ENCODE data around the gene CPNE6. TPM values are rescaled to one million over a fixed set of nuclear protein-coding genes. Genes with fewer than 3 reads are reported as not detected.
A peak's percentile ranks its signal among the peaks of the same experiment; 100 is the strongest.

The CPNE6 gene
- total RNA-seq, 2 donors from 2014 or later: 1.3 to 2.4 TPM

- Histone ChIP-seq H3K27ac (no peak overlapping the region), H3K27me3 (replicated peaks; ENCODE audit: insufficient read depth) (no peaks in the 10 kb centered on the region), H3K9me3 (no peaks in the 10 kb centered on the region), H3K4me1 (ENCODE audit: control insufficient read depth in 1 of 2, low read depth in 2 of 2) (peaks cover 0 to 26% of the 10 kb centered on the region in 2 donors), H3K36me3 (no peaks in the 10 kb centered on the region), H3K4me3 (no peak overlapping the region)
- no peak for ATAC-seq (ENCODE audit: insufficient number of reproducible peaks, low FRiP score, low read depth)
- no peak for TF ChIP-seq CTCF (IDR thresholded peaks at IDR 0.05)
- no peak for DNase-seq (ENCODE audit: low spot score)
Observed at GRCh38 chr14:24077086-24077485, 5.7 kb downstream of the CPNE6 start.

GRCh38 chr14:24078146-24078545 is 6.8 kb downstream of the CPNE6 start:
- ATAC-seq (ENCODE audit: insufficient number of reproducible peaks, low FRiP score, low read depth): no peak
- TF ChIP-seq CTCF (IDR thresholded peaks at IDR 0.05): no peak
- Histone ChIP-seq H3K9me3 (no peaks in the 10 kb centered on the region), H3K27ac (no peak overlapping the region), H3K36me3 (no peaks in the 10 kb centered on the region), H3K4me3 (no peak overlapping the region), H3K27me3 (replicated peaks; ENCODE audit: insufficient read depth) (no peaks in the 10 kb centered on the region), H3K4me1 (ENCODE audit: control insufficient read depth in 1 of 2, low read depth in 2 of 2) (peaks cover 0 to 16% of the 10 kb centered on the region in 2 donors)
- no peak for DNase-seq (ENCODE audit: low spot score)

- TF ChIP-seq CTCF (IDR thresholded peaks at IDR 0.05): no peak
- H3K27ac ChIP-seq: no peak overlapping the region
- no peak overlapping the region for H3K4me3 ChIP-seq
- peaks cover 0 to 16% of the 10 kb centered on the region in 2 donors for H3K4me1 ChIP-seq (ENCODE audit: control insufficient read depth in 1 of 2, low read depth in 2 of 2)
- H3K36me3 ChIP-seq: no peaks in the 10 kb centered on the region
- H3K27me3 ChIP-seq (replicated peaks; ENCODE audit: insufficient read depth): no peaks in the 10 kb centered on the region
- no peaks in the 10 kb centered on the region for H3K9me3 ChIP-seq
- DNase-seq (ENCODE audit: low spot score) (no peak), ATAC-seq (ENCODE audit: insufficient number of reproducible peaks, low FRiP score, low read depth) (no peak)
Observed at GRCh38 chr14:24079491-24080141, 8.3 kb downstream of the CPNE6 start.

- Histone ChIP-seq H3K27me3 (replicated peaks; ENCODE audit: insufficient read depth) (no peaks in the 10 kb centered on the region), H3K4me3 (no peak overlapping the region), H3K4me1 (ENCODE audit: control insufficient read depth in 1 of 2, low read depth in 2 of 2) (peaks cover 0 to 16% of the 10 kb centered on the region in 2 donors), H3K36me3 (no peaks in the 10 kb centered on the region), H3K9me3 (no peaks in the 10 kb centered on the region), H3K27ac (no peak overlapping the region)
- ATAC-seq (ENCODE audit: insufficient number of reproducible peaks, low FRiP score, low read depth) (no peak), DNase-seq (ENCODE audit: low spot score) (no peak)
- TF ChIP-seq CTCF (IDR thresholded peaks at IDR 0.05): no peak
Observed at GRCh38 chr14:24080142-24080530, 8.8 kb downstream of the CPNE6 start.

- no peak for TF ChIP-seq CTCF (IDR thresholded peaks at IDR 0.05)
- peak overlapping the region; percentile 67 for H3K4me3 ChIP-seq
- DNase-seq (ENCODE audit: low spot score) (no peak), ATAC-seq (ENCODE audit: insufficient number of reproducible peaks, low FRiP score, low read depth) (no peak)
- H3K36me3 ChIP-seq: no peaks in the 10 kb centered on the region
- H3K27me3 ChIP-seq (replicated peaks; ENCODE audit: insufficient read depth): no peaks in the 10 kb centered on the region
- peaks cover 0 to 16% of the 10 kb centered on the region in 2 donors for H3K4me1 ChIP-seq (ENCODE audit: control insufficient read depth in 1 of 2, low read depth in 2 of 2)
- no peak overlapping the region for H3K27ac ChIP-seq
- no peaks in the 10 kb centered on the region for H3K9me3 ChIP-seq
Observed at GRCh38 chr14:24080888-24081738, 9.8 kb downstream of the CPNE6 start.
